ENCODE results near the gene ZNF593. TPM values are rescaled to one million over a fixed set of nuclear protein-coding genes. Genes with fewer than 3 reads are reported as not detected.

ZNF593 gene
- total RNA-seq (2014; rRNA removed; shearing (Covaris generic); ENCODE audit: low replicate concordance), result 49.8 and 92.3 TPM in 2 replicates

GRCh38 chr1:26169669-26170471 is at the start of gene ZNF593:
TSS of gene ZNF593 (plus strand) at chr1:26169908. CDS start at chr1:26169984, 76 bp downstream.
- peak; percentile 76 for DNase-seq (ENCODE audit: low read depth)
- in situ Hi-C loops (cut with HindIII; ENCODE audit: low pct_unique_long_range_greater_than_20kb, low sequenced_read_pairs), result no loop called here

- in situ Hi-C loops (cut with HindIII; ENCODE audit: low pct_unique_long_range_greater_than_20kb, low sequenced_read_pairs), result no loop called here
- peak; percentile 64 for DNase-seq (ENCODE audit: low read depth)
Observed at GRCh38 chr1:26121854-26122773, 47.6 kb upstream of the ZNF593 start.

GRCh38 chr1:26122988-26123973 is 46.4 kb upstream of the ZNF593 start:
- peak; percentile 84 for DNase-seq (ENCODE audit: low read depth)
- in situ Hi-C loops (cut with HindIII; ENCODE audit: low pct_unique_long_range_greater_than_20kb, low sequenced_read_pairs), result no loop called here

- in situ Hi-C loops (cut with HindIII; ENCODE audit: low pct_unique_long_range_greater_than_20kb, low sequenced_read_pairs), result no loop called here
- no peak for DNase-seq (ENCODE audit: low read depth)
Observed at GRCh38 chr1:26124418-26125331, 45.0 kb upstream of the ZNF593 start.

- in situ Hi-C loops (cut with HindIII; ENCODE audit: low pct_unique_long_range_greater_than_20kb, low sequenced_read_pairs), result no loop called here
- no peak for DNase-seq (ENCODE audit: low read depth)
Observed at GRCh38 chr1:26125382-26125781, 44.3 kb upstream of the ZNF593 start.

- no peak for DNase-seq (ENCODE audit: low read depth)
- in situ Hi-C loops (cut with HindIII; ENCODE audit: low pct_unique_long_range_greater_than_20kb, low sequenced_read_pairs), result no loop called here
Observed at GRCh38 chr1:26125946-26126320, 43.8 kb upstream of the ZNF593 start.

- DNase-seq (ENCODE audit: low read depth), result peak; percentile 96
- in situ Hi-C loops (cut with HindIII; ENCODE audit: low pct_unique_long_range_greater_than_20kb, low sequenced_read_pairs), result no loop called here
Observed at GRCh38 chr1:26126321-26127084, 43.2 kb upstream of the ZNF593 start.

GRCh38 chr1:26127235-26128163 is 42.2 kb upstream of the ZNF593 start:
- in situ Hi-C loops (cut with HindIII; ENCODE audit: low pct_unique_long_range_greater_than_20kb, low sequenced_read_pairs), result no loop called here
- DNase-seq (ENCODE audit: low read depth), result no peak

GRCh38 chr1:26129778-26130177 is 39.9 kb upstream of the ZNF593 start:
- in situ Hi-C loops (cut with HindIII; ENCODE audit: low pct_unique_long_range_greater_than_20kb, low sequenced_read_pairs), result no loop called here
- DNase-seq (ENCODE audit: low read depth), result no peak

- DNase-seq (ENCODE audit: low read depth), result no peak
- in situ Hi-C loops (cut with HindIII; ENCODE audit: low pct_unique_long_range_greater_than_20kb, low sequenced_read_pairs), result no loop called here
Observed at GRCh38 chr1:26130695-26131094, 39.0 kb upstream of the ZNF593 start.

GRCh38 chr1:26132128-26132833 is 37.4 kb upstream of the ZNF593 start:
- no peak for DNase-seq (ENCODE audit: low read depth)
- in situ Hi-C loops (cut with HindIII; ENCODE audit: low pct_unique_long_range_greater_than_20kb, low sequenced_read_pairs), result no loop called here

GRCh38 chr1:26132834-26133167 is 36.9 kb upstream of the ZNF593 start:
- in situ Hi-C loops (cut with HindIII; ENCODE audit: low pct_unique_long_range_greater_than_20kb, low sequenced_read_pairs), result no loop called here

GRCh38 chr1:26134466-26134865 is 35.2 kb upstream of the ZNF593 start:
- in situ Hi-C loops (cut with HindIII; ENCODE audit: low pct_unique_long_range_greater_than_20kb, low sequenced_read_pairs), result no loop called here

More at GRCh38 chr1:26132834-26133167, 36.9 kb upstream of the ZNF593 start:
- no peak for DNase-seq (ENCODE audit: low read depth)

GRCh38 chr1:26138974-26139558 is 30.6 kb upstream of the ZNF593 start:
- no peak for DNase-seq (ENCODE audit: low read depth)
- in situ Hi-C loops (cut with HindIII; ENCODE audit: low pct_unique_long_range_greater_than_20kb, low sequenced_read_pairs), result no loop called here

More at GRCh38 chr1:26134466-26134865, 35.2 kb upstream of the ZNF593 start:
- no peak for DNase-seq (ENCODE audit: low read depth)

- in situ Hi-C loops (cut with HindIII; ENCODE audit: low pct_unique_long_range_greater_than_20kb, low sequenced_read_pairs), result no loop called here
Observed at GRCh38 chr1:26142159-26142558, 27.5 kb upstream of the ZNF593 start.

More at GRCh38 chr1:26142159-26142558, 27.5 kb upstream of the ZNF593 start:
- DNase-seq (ENCODE audit: low read depth), result no peak

Measured in Caki2 (cell line).